Measurements from ENCODE around the gene IL12B.

Gene IL12B

DNA sequence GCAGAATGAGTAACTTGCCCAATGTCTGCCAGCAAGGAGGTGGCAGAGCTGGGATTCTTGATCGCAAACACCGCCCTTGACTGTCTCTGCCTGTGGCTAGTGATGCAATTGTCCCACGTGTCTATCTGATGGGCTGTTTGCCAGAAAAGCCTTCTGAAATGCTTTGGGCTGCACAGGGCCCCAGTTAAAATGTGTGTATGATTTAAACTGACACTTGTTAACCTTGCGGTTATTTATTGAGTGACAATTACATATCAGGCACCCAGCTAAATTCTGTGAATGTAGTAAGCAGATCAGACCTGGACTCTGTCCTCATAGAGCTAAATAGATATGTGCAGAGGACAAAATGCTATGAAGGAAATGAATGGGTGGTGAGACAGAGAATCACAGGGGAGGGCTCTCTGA, 11.6 kb upstream of the IL12B start:
- Mint-ChIP-seq H3K27ac (no peak overlapping the region), H3K9me3 (peaks cover 17% of the 10 kb centered on the region), H3K4me3 (no peak overlapping the region), H3K27me3 (ENCODE audit: low read depth) (peaks cover 13% of the 10 kb centered on the region), H3K36me3 (ENCODE audit: low read depth) (no peaks in the 10 kb centered on the region), H3K4me1 (no peaks in the 10 kb centered on the region)
- TF ChIP-seq, protein P1, sequence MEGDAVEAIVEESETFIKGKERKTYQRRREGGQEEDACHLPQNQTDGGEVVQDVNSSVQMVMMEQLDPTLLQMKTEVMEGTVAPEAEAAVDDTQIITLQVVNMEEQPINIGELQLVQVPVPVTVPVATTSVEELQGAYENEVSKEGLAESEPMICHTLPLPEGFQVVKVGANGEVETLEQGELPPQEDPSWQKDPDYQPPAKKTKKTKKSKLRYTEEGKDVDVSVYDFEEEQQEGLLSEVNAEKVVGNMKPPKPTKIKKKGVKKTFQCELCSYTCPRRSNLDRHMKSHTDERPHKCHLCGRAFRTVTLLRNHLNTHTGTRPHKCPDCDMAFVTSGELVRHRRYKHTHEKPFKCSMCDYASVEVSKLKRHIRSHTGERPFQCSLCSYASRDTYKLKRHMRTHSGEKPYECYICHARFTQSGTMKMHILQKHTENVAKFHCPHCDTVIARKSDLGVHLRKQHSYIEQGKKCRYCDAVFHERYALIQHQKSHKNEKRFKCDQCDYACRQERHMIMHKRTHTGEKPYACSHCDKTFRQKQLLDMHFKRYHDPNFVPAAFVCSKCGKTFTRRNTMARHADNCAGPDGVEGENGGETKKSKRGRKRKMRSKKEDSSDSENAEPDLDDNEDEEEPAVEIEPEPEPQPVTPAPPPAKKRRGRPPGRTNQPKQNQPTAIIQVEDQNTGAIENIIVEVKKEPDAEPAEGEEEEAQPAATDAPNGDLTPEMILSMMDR (IDR thresholded peaks at IDR 0.05; ENCODE audit: unreplicated experiment in 3 of 3), result no peak

- Mint-ChIP-seq H3K27me3 (ENCODE audit: low read depth) (peaks cover 16% of the 10 kb centered on the region), H3K27ac (no peak overlapping the region), H3K9me3 (peaks cover 17% of the 10 kb centered on the region), H3K4me1 (no peaks in the 10 kb centered on the region), H3K36me3 (ENCODE audit: low read depth) (no peaks in the 10 kb centered on the region), H3K4me3 (no peak overlapping the region)
- TF ChIP-seq, protein P1 (IDR thresholded peaks at IDR 0.05; ENCODE audit: unreplicated experiment in 3 of 3), result no peak
Observed at GRCh38 chr5:159341145-159341544, 10.9 kb upstream of the IL12B start.

DNA sequence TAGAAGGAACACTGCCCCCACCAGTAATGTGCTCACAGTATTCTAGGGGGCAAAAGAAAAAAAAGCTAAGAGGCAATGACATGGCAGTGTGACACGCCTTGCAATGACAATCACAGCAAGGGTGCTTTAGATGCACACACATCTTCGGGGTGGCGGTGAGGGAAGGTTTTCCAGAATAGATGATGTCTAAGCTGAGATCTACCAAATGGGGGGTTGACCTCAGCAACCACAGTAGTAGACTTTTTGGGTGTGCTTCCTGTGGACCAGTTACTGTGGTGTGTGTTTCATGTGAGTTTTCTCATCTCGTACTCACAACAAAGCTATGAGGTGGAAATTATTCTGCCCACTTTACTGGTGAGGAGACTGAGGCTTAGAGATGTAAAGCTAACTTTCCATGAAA, 10.2 kb upstream of the IL12B start:
- Mint-ChIP-seq H3K36me3 (ENCODE audit: low read depth) (no peaks in the 10 kb centered on the region), H3K9me3 (peaks cover 17% of the 10 kb centered on the region), H3K27me3 (ENCODE audit: low read depth) (peaks cover 15% of the 10 kb centered on the region), H3K4me3 (no peak overlapping the region), H3K27ac (no peak overlapping the region), H3K4me1 (no peaks in the 10 kb centered on the region)
- TF ChIP-seq, protein P1 (IDR thresholded peaks at IDR 0.05; ENCODE audit: unreplicated experiment in 3 of 3), result no peak

DNA sequence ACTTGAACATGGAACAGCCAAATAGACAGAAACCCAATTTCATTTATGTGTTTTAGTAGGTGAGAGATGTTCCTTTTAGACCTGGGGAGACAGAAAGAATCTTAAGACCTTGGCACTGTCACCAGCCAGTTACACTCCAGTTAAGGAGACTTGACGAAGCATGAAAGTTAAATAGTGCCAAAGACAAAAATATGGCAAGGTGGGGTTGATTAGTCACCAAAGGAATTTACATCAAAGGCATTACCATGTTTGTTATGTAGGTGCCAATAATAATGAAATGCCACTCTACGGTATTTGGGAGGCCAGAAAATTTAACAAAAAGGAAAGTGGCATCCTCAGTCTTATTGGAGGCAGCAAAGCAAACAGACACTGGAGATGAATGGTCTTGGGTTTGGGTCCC, 9.2 kb upstream of the IL12B start:
- H3K27ac Mint-ChIP-seq, result no peak overlapping the region
- peaks cover 18% of the 10 kb centered on the region for H3K27me3 Mint-ChIP-seq (ENCODE audit: low read depth)
- peaks cover 10% of the 10 kb centered on the region for H3K9me3 Mint-ChIP-seq
- TF ChIP-seq, protein P1 (IDR thresholded peaks at IDR 0.05; ENCODE audit: unreplicated experiment in 3 of 3), result no peak
- no peaks in the 10 kb centered on the region for H3K36me3 Mint-ChIP-seq (ENCODE audit: low read depth)
- H3K4me3 Mint-ChIP-seq, result no peak overlapping the region
- H3K4me1 Mint-ChIP-seq, result no peaks in the 10 kb centered on the region

GRCh38 chr5:159338118-159338517, 7.8 kb upstream of the IL12B start:
- no peak overlapping the region for H3K27ac Mint-ChIP-seq
- no peaks in the 10 kb centered on the region for H3K36me3 Mint-ChIP-seq (ENCODE audit: low read depth)
- peaks cover 20% of the 10 kb centered on the region for H3K27me3 Mint-ChIP-seq (ENCODE audit: low read depth)
- H3K4me3 Mint-ChIP-seq, result no peak overlapping the region
- peaks cover 4% of the 10 kb centered on the region for H3K9me3 Mint-ChIP-seq
- TF ChIP-seq, protein P1 (IDR thresholded peaks at IDR 0.05; ENCODE audit: unreplicated experiment in 3 of 3), result no peak
- H3K4me1 Mint-ChIP-seq, result no peaks in the 10 kb centered on the region

- Mint-ChIP-seq H3K9me3 (peaks cover 4% of the 10 kb centered on the region), H3K27me3 (ENCODE audit: low read depth) (peaks cover 19% of the 10 kb centered on the region), H3K27ac (no peak overlapping the region), H3K4me3 (no peak overlapping the region), H3K36me3 (ENCODE audit: low read depth) (no peaks in the 10 kb centered on the region), H3K4me1 (no peaks in the 10 kb centered on the region)
- TF ChIP-seq, protein P1 (IDR thresholded peaks at IDR 0.05; ENCODE audit: unreplicated experiment in 3 of 3), result no peak
Observed at GRCh38 chr5:159337016-159337955, 7.0 kb upstream of the IL12B start.

All from nephron (organoid).